ENCODE measurements around the gene SEMA4D.

Gene SEMA4D

DNA sequence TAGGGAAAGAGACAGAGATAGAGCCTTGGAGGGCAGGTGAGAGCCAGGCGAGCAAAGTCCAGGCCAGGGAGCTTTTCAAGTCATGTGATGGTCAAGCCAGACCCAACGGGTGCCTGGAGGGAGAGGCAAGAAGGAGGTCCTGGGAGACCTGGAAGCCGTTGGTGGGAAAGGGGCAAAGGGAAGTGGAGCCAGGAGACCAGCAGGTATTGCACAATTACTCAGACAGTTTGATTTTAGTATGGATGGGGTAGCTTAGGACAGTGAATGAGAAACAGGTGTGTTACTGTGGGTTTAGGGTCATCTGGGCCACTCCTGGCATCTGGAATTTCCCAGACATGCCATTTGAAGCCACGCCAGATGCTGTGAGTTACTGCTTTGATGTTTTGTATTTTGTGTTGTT, 174.5 kb downstream of the SEMA4D start:
- no peaks in the 10 kb centered on the region for H3K4me1 ChIP-seq (ENCODE audit: insufficient read depth, insufficient read length)
- no peak overlapping the region for H3K9ac ChIP-seq (ENCODE audit: insufficient read length, low read depth)
- H3K27me3 ChIP-seq (ENCODE audit: insufficient read depth, insufficient read length): no peaks in the 10 kb centered on the region
- H3K9me3 ChIP-seq (ENCODE audit: insufficient read depth, low read length): no peaks in the 10 kb centered on the region
- H3K36me3 ChIP-seq (ENCODE audit: insufficient read depth, insufficient read length, low read length): peaks cover 52% of the 10 kb centered on the region
- TF ChIP-seq ZNF274 (IDR thresholded peaks at IDR 0.05; ENCODE audit: low read depth, low read length) (no peak), YY1 (IDR thresholded peaks at IDR 0.05; ENCODE audit: insufficient read depth, insufficient read length) (no peak), SUZ12 (IDR thresholded peaks at IDR 0.05; ENCODE audit: extremely low read depth, insufficient read depth, insufficient read length) (no peak)
- no peak for DNase-seq (ENCODE audit: low read depth, low spot score)
- no peak overlapping the region for H3K4me3 ChIP-seq (ENCODE audit: insufficient read length, low read depth)

DNA sequence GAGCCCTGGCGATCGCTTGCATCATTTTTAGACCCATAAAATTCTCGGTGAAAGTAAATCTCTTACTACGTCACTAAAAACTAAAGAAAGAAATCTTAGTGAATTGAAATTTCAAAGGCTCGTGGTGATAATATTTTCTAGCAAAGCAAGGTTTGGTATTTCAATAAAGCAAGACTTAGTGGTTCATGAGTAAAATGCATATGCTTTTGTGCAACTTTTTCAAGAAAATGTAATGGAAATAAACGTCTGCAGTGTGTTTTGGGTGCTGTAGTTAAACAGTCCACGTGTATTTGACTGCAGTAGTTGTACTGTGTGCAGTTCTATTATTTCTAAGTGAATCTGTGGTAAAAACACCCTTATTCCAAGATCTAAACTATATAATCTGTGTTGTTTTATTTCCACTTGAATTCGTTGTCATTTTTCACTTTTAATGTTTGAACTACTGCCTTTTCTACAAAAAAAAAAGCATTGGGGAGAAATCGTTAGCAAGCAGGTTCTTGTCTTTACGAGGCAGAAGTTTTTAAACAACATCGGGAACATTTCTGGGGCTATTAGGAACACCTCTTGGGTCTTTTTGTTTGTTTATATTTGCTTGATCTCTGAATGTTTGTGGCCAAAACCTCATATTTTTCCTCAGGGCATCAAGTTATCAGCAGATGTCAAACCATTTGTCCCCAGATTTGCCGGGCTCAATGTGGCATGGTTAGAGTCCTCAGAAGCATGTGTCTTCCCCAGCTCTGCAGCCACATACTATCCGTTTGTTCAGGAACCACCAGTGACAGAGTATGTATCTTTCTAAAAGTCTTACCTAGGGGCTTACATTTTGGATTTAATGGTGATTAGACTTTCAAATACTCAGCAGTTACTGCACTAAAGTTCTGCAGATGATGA, 178.7 kb downstream of the SEMA4D start:
- Histone ChIP-seq H3K4me1 (ENCODE audit: insufficient read depth, insufficient read length) (peaks cover 2% of the 10 kb centered on the region), H3K4me3 (ENCODE audit: insufficient read length, low read depth) (peak overlapping the region; percentile 84), H3K36me3 (ENCODE audit: insufficient read depth, insufficient read length, low read length) (peaks cover 67% of the 10 kb centered on the region), H3K9me3 (ENCODE audit: insufficient read depth, low read length) (no peaks in the 10 kb centered on the region), H3K9ac (ENCODE audit: insufficient read length, low read depth) (peak overlapping the region; percentile 98), H3K27me3 (ENCODE audit: insufficient read depth, insufficient read length) (no peaks in the 10 kb centered on the region)
- DNase-seq (ENCODE audit: low read depth, low spot score): no peak
- TF ChIP-seq SUZ12 (IDR thresholded peaks at IDR 0.05; ENCODE audit: extremely low read depth, insufficient read depth, insufficient read length) (no peak), YY1 (IDR thresholded peaks at IDR 0.05; ENCODE audit: insufficient read depth, insufficient read length) (no peak), ZNF274 (IDR thresholded peaks at IDR 0.05; ENCODE audit: low read depth, low read length) (no peak)

DNA sequence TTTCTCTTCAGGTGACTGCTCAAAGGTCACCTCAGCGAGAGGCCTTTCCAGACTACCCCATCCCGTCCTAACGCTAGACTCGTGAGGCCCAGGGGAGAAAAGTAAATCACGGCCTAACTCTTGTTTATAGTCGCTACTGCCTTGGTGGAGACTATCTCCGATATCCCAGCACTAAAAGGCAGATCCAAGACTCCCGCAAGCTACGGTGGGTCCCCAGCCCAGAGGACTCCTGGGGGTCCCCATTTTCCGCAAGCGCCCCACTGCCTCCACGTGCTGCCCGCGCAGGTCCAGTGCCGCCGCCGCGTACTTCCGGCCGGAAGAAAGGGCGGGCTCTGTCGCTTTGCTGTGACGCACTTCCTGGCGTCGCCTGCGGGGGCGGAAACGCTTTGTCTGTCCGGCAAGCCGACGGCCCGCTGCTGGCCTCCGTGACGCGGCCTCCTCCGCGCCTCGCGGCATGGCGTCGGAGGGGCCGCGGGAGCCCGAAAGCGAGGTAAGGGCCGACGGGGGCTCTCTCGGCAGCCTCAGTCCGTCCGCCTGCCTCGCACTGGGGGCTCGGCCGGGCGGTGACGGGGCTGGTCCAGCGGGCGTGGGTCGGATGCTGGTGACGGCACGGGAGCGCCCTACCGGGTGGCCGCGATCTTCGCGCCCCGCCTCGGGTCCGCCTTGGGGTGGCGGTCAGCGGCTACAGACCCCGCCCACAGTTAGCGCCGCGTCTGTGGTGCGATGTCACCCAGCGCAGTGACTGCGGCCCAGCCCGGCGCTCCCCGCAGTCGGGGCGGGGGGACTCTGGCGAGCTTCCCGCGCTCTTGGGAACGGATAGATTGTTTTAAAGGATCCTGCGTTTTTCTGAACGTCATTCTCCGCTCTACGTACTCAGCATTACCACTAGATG, 179.5 kb downstream of the SEMA4D start, which contains the start of gene SECISBP2:
Gene SECISBP2, plus strand, starts transcription at position 378 of the 892 bp plus-strand sequence. Its CDS starts 77 bp downstream, at position 455.
- H3K36me3 ChIP-seq (ENCODE audit: insufficient read depth, insufficient read length, low read length): peaks cover 69% of the 10 kb centered on the region
- TF ChIP-seq YY1 (IDR thresholded peaks at IDR 0.05; ENCODE audit: insufficient read depth, insufficient read length) (no peak), ZNF274 (IDR thresholded peaks at IDR 0.05; ENCODE audit: low read depth, low read length) (no peak), SUZ12 (IDR thresholded peaks at IDR 0.05; ENCODE audit: extremely low read depth, insufficient read depth, insufficient read length) (no peak)

DNA sequence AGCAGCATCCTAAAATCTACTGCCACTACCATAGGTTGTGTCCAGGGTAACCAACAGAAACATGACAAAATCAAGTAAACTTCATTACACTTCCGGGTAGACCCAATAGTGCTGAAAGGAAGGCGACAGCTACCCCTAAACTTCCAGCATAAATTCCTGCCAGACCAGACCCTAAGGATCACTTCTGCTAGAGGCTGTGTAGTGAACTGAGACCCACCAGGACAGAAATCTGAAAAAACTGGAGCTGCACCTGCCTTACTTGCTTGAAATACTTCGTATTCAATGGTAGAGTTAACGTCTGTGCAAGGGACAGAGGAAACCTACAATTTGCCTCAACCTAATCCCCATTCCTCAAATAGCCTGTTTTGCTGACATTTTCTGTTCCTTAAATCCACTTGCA, 180.6 kb downstream of the SEMA4D start:
- DNase-seq (ENCODE audit: low read depth, low spot score): no peak
- Histone ChIP-seq H3K27me3 (ENCODE audit: insufficient read depth, insufficient read length) (no peaks in the 10 kb centered on the region), H3K9ac (ENCODE audit: insufficient read length, low read depth) (peak overlapping the region; percentile 98), H3K9me3 (ENCODE audit: insufficient read depth, low read length) (no peaks in the 10 kb centered on the region), H3K36me3 (ENCODE audit: insufficient read depth, insufficient read length, low read length) (peaks cover 72% of the 10 kb centered on the region), H3K4me3 (ENCODE audit: insufficient read length, low read depth) (no peak overlapping the region), H3K4me1 (ENCODE audit: insufficient read depth, insufficient read length) (peaks cover 2% of the 10 kb centered on the region)
- TF ChIP-seq ZNF274 (IDR thresholded peaks at IDR 0.05; ENCODE audit: low read depth, low read length): no peak
- TF ChIP-seq SUZ12 (IDR thresholded peaks at IDR 0.05; ENCODE audit: extremely low read depth, insufficient read depth, insufficient read length): no peak
- no peak for TF ChIP-seq YY1 (IDR thresholded peaks at IDR 0.05; ENCODE audit: insufficient read depth, insufficient read length)

More for the DNA sequence above, 179.5 kb downstream of the SEMA4D start, which contains the start of gene SECISBP2:
- peak; percentile 94 for DNase-seq (ENCODE audit: low read depth, low spot score)
- Histone ChIP-seq H3K4me1 (ENCODE audit: insufficient read depth, insufficient read length) (peaks cover 2% of the 10 kb centered on the region), H3K27me3 (ENCODE audit: insufficient read depth, insufficient read length) (no peaks in the 10 kb centered on the region), H3K4me3 (ENCODE audit: insufficient read length, low read depth) (peak within 1 kb of the TSS; percentile 84), H3K9ac (ENCODE audit: insufficient read length, low read depth) (peak within 1 kb of the TSS; percentile 98), H3K9me3 (ENCODE audit: insufficient read depth, low read length) (no peaks in the 10 kb centered on the region)

DNA sequence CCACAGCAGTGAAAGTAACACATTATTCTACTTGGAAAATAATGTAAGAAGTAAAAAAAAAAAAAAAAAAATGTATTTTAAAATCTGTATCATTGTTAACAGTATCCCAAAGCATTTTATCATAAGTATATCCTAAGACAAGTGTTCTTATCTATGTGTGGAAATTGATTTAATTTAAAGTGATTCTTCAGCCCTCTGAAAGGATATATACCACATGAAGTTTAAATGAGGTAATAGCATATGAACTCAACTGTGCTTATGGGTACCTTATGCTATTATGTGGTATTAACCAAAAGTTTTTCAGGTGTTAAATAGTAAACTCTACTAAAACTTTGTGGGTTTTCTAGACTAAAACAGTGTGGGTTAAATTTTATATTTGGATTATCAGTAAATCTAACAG, 182.4 kb downstream of the SEMA4D start:
- H3K4me3 ChIP-seq (ENCODE audit: insufficient read length, low read depth): no peak overlapping the region
- H3K4me1 ChIP-seq (ENCODE audit: insufficient read depth, insufficient read length): peaks cover 2% of the 10 kb centered on the region
- no peak for DNase-seq (ENCODE audit: low read depth, low spot score)
- no peaks in the 10 kb centered on the region for H3K9me3 ChIP-seq (ENCODE audit: insufficient read depth, low read length)
- H3K36me3 ChIP-seq (ENCODE audit: insufficient read depth, insufficient read length, low read length): peaks cover 69% of the 10 kb centered on the region
- no peak for TF ChIP-seq YY1 (IDR thresholded peaks at IDR 0.05; ENCODE audit: insufficient read depth, insufficient read length)
- TF ChIP-seq ZNF274 (IDR thresholded peaks at IDR 0.05; ENCODE audit: low read depth, low read length): no peak
- TF ChIP-seq SUZ12 (IDR thresholded peaks at IDR 0.05; ENCODE audit: extremely low read depth, insufficient read depth, insufficient read length): no peak
- no peak overlapping the region for H3K9ac ChIP-seq (ENCODE audit: insufficient read length, low read depth)
- H3K27me3 ChIP-seq (ENCODE audit: insufficient read depth, insufficient read length): no peaks in the 10 kb centered on the region

DNA sequence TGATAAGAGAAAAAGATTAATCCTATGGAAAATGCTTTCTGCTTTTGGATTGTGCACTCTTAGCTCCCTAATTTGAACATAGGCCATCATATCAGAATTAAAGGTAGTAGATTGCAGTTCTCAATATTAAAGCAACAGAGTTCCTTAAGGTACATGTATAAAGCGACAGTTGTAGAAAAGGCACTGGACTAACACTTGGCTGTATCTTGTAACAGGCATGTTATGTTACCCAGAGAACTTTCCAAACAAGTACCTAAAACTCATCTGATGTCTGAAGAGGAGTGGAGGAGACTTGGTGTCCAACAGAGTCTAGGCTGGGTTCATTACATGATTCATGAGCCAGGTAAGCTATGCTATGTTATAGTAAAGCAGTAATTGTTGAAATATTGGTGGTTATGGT, 183.0 kb downstream of the SEMA4D start:
- Histone ChIP-seq H3K9ac (ENCODE audit: insufficient read length, low read depth) (peak overlapping the region; percentile 94), H3K4me3 (ENCODE audit: insufficient read length, low read depth) (peak overlapping the region; percentile 84), H3K9me3 (ENCODE audit: insufficient read depth, low read length) (no peaks in the 10 kb centered on the region), H3K36me3 (ENCODE audit: insufficient read depth, insufficient read length, low read length) (peaks cover 67% of the 10 kb centered on the region), H3K4me1 (ENCODE audit: insufficient read depth, insufficient read length) (peaks cover 2% of the 10 kb centered on the region), H3K27me3 (ENCODE audit: insufficient read depth, insufficient read length) (no peaks in the 10 kb centered on the region)
- no peak for TF ChIP-seq YY1 (IDR thresholded peaks at IDR 0.05; ENCODE audit: insufficient read depth, insufficient read length)
- TF ChIP-seq ZNF274 (IDR thresholded peaks at IDR 0.05; ENCODE audit: low read depth, low read length): no peak
- TF ChIP-seq SUZ12 (IDR thresholded peaks at IDR 0.05; ENCODE audit: extremely low read depth, insufficient read depth, insufficient read length): no peak
- DNase-seq (ENCODE audit: low read depth, low spot score): no peak

All from NT2/D1 (cell line).